GM12878 (cell line): ENCODE measurements around the gene CCDC83.

Experiments
- HDAC2 ChIP-seq: fragments of 200-600 bp; sonication (generic); IDR thresholded peaks from 2 replicates; pipeline ENCODE4 v1.6.1; 2017
- HDGF ChIP-seq: fragments of 450-650 bp; IDR thresholded peaks from 2 replicates; pipeline ENCODE4 v1.6.1; 2016; ENCODE audit warnings: antibody characterized with exemption
- POLR2AphosphoS5 ChIP-seq: IDR thresholded peaks from 2 replicates; pipeline ENCODE4 v1.6.1; 2011; ENCODE audit warnings: mild to moderate bottlenecking, low read length, inconsistent platforms
- SMC3 ChIP-seq: IDR thresholded peaks from 2 replicates; pipeline ENCODE4 v1.6.1; 2011; ENCODE audit warnings: low read length, improper control_type of control experiment, borderline replicate concordance
- SREBF1 ChIP-seq: IDR thresholded peaks from 2 replicates; pipeline ENCODE4 v1.6.1; 2012; ENCODE audit warnings: mild to moderate bottlenecking, low read length
- SUZ12 ChIP-seq: fragments of 200-600 bp; sonication (generic); IDR thresholded peaks from one replicate; pipeline ENCODE4 v1.6.1; 2018; ENCODE audit warnings: antibody characterized with exemption, mild to moderate bottlenecking; ENCODE audit not compliant: unreplicated experiment
- TF ChIP-seq, protein P1 (sequence below): IDR thresholded peaks from 2 replicates; pipeline ENCODE4 v1.6.1; 2012; ENCODE audit warnings: low read depth, low read length, improper control_type of control experiment

DNA sequence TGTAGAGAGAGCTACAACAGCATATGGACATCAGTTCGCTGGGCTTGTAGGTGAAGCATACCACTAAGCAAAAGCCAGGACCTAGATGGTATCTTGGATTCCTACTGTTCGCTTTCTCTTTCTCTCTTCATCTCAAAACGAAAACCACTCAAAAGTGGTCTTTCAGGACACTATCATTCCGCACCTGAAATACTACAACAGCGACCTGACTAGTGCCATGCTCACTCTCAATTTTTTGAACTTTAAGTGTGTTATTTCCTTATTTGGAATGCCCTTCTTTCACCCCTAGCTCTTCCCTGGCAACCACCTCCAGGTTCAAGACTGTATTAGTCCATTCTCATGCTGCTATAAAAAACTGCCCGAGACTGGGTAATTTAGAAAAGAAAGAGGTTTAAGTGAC, 59.2 kb downstream of the CCDC83 start:
- no peak for TF ChIP-seq SMC3
- TF ChIP-seq SUZ12 = no peak
- TF ChIP-seq HDAC2 = no peak
- TF ChIP-seq POLR2AphosphoS5 = no peak
- TF ChIP-seq, protein P1, sequence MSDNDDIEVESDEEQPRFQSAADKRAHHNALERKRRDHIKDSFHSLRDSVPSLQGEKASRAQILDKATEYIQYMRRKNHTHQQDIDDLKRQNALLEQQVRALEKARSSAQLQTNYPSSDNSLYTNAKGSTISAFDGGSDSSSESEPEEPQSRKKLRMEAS = no peak
- TF ChIP-seq SREBF1 = no peak
- TF ChIP-seq HDGF = no peak
